Progenitor cell of endocrine pancreas (in vitro differentiated cells): Measurements from ENCODE around the gene DENND11. TPM values are rescaled to one million over a fixed set of nuclear protein-coding genes. Genes with fewer than 3 reads are reported as not detected.

Source experiments
- DNase-seq: peaks from one replicate; pipeline ENCODE4 v3.0.0; 2021; ENCODE audit warnings: low spot score; ENCODE audit not compliant: unreplicated experiment
- H3K27ac Mint-ChIP-seq: 2 replicates; pipeline ENCODE4 v1.8.0; 2021; ENCODE audit warnings: mild to moderate bottlenecking, moderate library complexity, mixed read lengths
- H3K27me3 Mint-ChIP-seq: 2 replicates; pipeline ENCODE4 v1.8.0; 2021; ENCODE audit warnings: mixed read lengths
- H3K36me3 Mint-ChIP-seq: 2 replicates; pipeline ENCODE4 v1.8.0; 2022; ENCODE audit warnings: mixed read lengths; ENCODE audit not compliant: insufficient read depth
- H3K4me1 Mint-ChIP-seq: 2 replicates; pipeline ENCODE4 v1.8.0; 2021; ENCODE audit warnings: low read depth, mixed read lengths
- H3K4me3 Mint-ChIP-seq: 2 replicates; pipeline ENCODE4 v1.8.0; 2021; ENCODE audit warnings: low read depth, mild to moderate bottlenecking, moderate library complexity, mixed read lengths
- H3K9me3 Mint-ChIP-seq: 2 replicates; pipeline ENCODE4 v1.8.0; 2021; ENCODE audit warnings: low read depth, mixed read lengths
- total RNA-seq: library from RNA; stranded (reverse); gene quantifications from 2 replicates; pipeline ENCODE4 v1.2.1, GENCODE V29; 2021
- TF ChIP-seq, protein P1 (sequence below): fragments of 200-600 bp; sonication (generic); IDR thresholded peaks from one replicate; pipeline ENCODE4 v1.5.0; 2021; ENCODE audit warnings: antibody characterized with exemption, mild to moderate bottlenecking; ENCODE audit not compliant: unreplicated experiment

The DENND11 gene
- total RNA-seq, 1 donor from 2014 or later: 52.3 TPM

- Mint-ChIP-seq H3K4me3 (no peak overlapping the region), H3K27ac (no peak overlapping the region), H3K27me3 (no peaks in the 10 kb centered on the region), H3K36me3 (no peaks in the 10 kb centered on the region), H3K9me3 (no peaks in the 10 kb centered on the region), H3K4me1 (peaks cover 24% of the 10 kb centered on the region)
- TF ChIP-seq, protein P1, sequence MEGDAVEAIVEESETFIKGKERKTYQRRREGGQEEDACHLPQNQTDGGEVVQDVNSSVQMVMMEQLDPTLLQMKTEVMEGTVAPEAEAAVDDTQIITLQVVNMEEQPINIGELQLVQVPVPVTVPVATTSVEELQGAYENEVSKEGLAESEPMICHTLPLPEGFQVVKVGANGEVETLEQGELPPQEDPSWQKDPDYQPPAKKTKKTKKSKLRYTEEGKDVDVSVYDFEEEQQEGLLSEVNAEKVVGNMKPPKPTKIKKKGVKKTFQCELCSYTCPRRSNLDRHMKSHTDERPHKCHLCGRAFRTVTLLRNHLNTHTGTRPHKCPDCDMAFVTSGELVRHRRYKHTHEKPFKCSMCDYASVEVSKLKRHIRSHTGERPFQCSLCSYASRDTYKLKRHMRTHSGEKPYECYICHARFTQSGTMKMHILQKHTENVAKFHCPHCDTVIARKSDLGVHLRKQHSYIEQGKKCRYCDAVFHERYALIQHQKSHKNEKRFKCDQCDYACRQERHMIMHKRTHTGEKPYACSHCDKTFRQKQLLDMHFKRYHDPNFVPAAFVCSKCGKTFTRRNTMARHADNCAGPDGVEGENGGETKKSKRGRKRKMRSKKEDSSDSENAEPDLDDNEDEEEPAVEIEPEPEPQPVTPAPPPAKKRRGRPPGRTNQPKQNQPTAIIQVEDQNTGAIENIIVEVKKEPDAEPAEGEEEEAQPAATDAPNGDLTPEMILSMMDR: no peak
- DNase-seq: no peak
These were observed 4.6 kb downstream of the DENND11 start for GRCh38 chr7:141697211-141697871.

DNA sequence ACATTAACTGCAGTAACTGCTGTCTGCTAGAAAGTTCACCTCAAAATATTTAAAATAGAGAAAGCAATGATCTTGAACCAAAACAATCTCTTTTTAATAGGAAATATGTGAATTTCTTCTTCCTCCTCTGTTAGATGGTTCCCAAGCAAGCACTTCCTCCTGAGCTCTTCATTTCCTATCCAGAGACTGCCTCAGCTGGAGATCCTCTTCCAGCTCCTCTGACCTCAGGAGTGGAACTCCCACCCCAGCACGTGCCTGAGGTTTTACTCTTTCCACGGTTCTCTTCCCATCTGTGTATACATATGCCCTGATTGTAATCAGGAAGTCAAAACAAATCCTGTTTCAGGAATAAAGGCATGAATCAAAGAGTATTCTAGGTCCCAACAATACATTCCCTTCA is 5.6 kb downstream of the DENND11 start:
- Mint-ChIP-seq H3K4me3 (no peak overlapping the region), H3K4me1 (peaks cover 23% of the 10 kb centered on the region), H3K27ac (peak overlapping the region; percentile 7)

DNA sequence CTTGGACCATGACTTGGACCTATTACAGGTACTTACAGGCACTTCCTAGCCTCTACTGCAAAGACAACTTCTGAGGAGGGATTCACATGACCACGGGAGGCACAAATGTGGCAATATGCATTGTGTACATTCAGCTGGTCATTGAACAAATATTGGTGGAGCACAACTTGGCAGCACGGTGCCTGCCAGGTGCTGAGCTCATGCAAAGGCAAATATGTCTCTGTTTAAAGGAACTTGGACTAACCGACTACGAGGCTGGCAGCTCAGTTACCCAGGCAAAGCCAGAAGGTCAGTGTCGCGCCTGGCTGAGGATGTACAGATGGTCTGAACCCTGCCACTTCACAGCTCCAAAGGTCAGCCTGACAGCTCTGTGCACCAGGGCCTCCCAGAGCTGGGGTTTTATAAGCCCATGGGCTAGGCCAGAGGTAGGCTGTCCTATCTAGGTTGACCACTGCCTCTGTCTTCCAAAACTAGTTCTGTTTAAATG is 6.1 kb downstream of the DENND11 start:
- no peaks in the 10 kb centered on the region for H3K36me3 Mint-ChIP-seq
- peaks cover 21% of the 10 kb centered on the region for H3K4me1 Mint-ChIP-seq
- no peaks in the 10 kb centered on the region for H3K9me3 Mint-ChIP-seq
- no peak for DNase-seq
- H3K27me3 Mint-ChIP-seq: no peaks in the 10 kb centered on the region
- peak overlapping the region; percentile 12 for H3K27ac Mint-ChIP-seq
- TF ChIP-seq, protein P1: no peak
- H3K4me3 Mint-ChIP-seq: no peak overlapping the region

More for the DNA sequence above, 5.6 kb downstream of the DENND11 start:
- DNase-seq: no peak
- TF ChIP-seq, protein P1: no peak
- Mint-ChIP-seq H3K9me3 (no peaks in the 10 kb centered on the region), H3K36me3 (no peaks in the 10 kb centered on the region), H3K27me3 (no peaks in the 10 kb centered on the region)

DNA sequence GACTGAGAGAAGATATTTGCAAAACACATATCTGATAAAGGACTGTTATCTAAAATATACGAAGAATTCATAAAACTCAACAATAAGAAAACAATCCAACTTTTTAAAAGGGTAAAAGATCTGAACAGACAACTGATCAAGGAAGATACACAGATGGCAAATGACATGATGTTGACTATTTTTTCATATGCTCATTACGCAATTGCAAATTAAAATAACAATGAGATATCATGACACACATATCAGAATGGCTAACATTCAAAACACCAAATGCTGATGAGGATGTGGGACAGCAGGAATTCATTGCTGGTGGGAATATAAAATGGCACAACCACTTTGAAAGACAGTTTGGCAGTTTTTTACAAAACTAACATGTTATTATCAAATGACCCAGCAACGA is 8.9 kb downstream of the DENND11 start:
- peaks cover 8% of the 10 kb centered on the region for H3K4me1 Mint-ChIP-seq
- H3K4me3 Mint-ChIP-seq: no peak overlapping the region
- TF ChIP-seq, protein P1: no peak
- H3K36me3 Mint-ChIP-seq: peaks cover 3% of the 10 kb centered on the region
- no peaks in the 10 kb centered on the region for H3K27me3 Mint-ChIP-seq
- H3K27ac Mint-ChIP-seq: no peak overlapping the region
- H3K9me3 Mint-ChIP-seq: no peaks in the 10 kb centered on the region
- DNase-seq: no peak

DNA sequence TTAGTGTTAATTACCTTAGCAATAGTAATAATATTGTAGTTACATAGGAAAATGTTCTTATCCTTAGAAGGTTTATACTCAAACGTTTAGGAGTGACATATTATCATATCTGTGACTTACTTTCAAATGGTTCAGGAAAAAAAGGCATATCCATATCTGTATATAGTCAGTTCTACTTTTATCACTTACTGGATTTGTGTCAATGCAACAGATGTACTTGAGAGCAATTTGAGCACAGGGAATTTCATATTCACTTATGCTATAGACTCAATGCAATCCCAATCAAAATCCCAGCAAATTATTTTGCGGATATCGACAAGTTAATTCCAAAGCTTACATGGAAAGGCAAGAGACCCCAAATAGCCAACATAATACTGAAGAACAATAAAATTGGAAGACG is 10.0 kb downstream of the DENND11 start:
- TF ChIP-seq, protein P1: no peak
- Mint-ChIP-seq H3K27ac (no peak overlapping the region), H3K4me3 (no peak overlapping the region), H3K4me1 (peaks cover 11% of the 10 kb centered on the region), H3K9me3 (no peaks in the 10 kb centered on the region), H3K36me3 (peaks cover 5% of the 10 kb centered on the region), H3K27me3 (no peaks in the 10 kb centered on the region)
- no peak for DNase-seq
